C1 segment of cervical spinal cord (tissue), 14 donors: ENCODE results near the gene CACNG4.
"Not testable (repeated sequence)": the region's sequence is repeated elsewhere in the genome, so short reads cannot be mapped to it uniquely, and the experiment has no call there.

ENCODE experiments used
- DNase-seq, 14 donors: peaks; one replicate each; lab custom pipeline; 2025; lab: John Stamatoyannopoulos, UW

Gene CACNG4

GRCh38 chr17:67018471-67019434 lies 54.2 kb downstream of the CACNG4 start:
- DNase-seq: no peak

- no peak for DNase-seq
Measured at GRCh38 chr17:67019809-67020208, 55.3 kb downstream of the CACNG4 start.

DNA sequence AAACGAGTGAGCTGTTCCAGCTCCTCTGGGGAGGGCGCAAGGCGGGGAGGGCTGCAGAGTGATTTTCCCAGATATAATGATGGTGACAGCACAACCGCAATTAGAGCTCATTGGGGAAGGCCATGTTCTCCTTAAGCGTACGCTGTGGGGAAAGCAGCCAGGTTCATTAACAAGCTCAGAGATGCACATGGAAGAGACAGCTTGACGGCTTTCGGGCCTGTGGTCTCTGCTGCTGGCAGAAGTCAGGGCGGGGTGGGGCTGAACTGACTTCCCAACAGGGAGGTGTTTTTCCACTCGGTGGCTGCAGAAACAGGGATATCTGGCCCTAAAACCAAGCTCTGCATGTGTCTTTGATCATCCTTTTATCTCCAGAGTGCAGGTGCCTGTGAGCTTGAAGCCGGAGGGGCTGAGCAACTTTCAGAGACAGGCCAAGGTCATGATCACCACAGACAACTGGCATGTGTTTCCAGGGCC lies 55.8 kb downstream of the CACNG4 start:
- DNase-seq: peak in 1 of 14 donors; percentile 3

GRCh38 chr17:67021196-67021595 lies 56.7 kb downstream of the CACNG4 start:
- DNase-seq: no peak

- no peak for DNase-seq
Measured at GRCh38 chr17:67021743-67022450, 57.4 kb downstream of the CACNG4 start.

- DNase-seq: peak in 6 of 14 donors; percentile 1 to 51 (median 20)
Measured at GRCh38 chr17:67022451-67022810, 57.9 kb downstream of the CACNG4 start.

GRCh38 chr17:67024736-67025135 lies 60.2 kb downstream of the CACNG4 start:
- DNase-seq: no peak

DNA sequence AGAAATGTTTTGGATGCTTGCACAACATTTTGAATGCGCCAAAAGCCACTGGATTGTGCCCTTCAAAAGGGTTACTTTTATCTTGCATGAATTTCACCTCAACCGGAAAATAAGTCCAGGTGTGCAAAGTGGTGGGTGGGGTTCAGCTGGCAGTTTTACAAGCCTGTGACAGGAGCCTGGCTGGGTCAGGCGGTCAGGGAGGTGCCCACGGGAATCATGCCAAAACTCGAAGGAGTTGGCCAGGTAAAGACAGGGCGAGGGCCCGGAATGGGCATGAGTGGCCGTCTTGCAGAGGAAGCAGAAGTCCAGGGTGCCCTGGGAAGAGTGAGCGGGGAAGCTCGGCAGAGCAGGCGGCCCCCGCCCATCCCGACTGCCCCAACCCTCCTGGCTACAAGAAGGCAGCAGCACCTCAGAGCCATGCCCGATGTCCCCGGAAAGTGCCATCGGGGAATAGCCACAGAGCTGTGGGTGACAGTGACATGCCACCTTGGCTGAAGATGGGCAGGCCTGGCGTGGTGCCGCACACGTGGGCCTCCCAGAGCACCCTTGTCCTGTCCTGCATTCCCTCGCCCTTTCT lies 60.8 kb downstream of the CACNG4 start:
- no peak for DNase-seq

GRCh38 chr17:67026341-67026740 lies 61.8 kb downstream of the CACNG4 start:
- DNase-seq: no peak

- DNase-seq: no peak
Measured at GRCh38 chr17:67027031-67027628, 62.6 kb downstream of the CACNG4 start.

DNA sequence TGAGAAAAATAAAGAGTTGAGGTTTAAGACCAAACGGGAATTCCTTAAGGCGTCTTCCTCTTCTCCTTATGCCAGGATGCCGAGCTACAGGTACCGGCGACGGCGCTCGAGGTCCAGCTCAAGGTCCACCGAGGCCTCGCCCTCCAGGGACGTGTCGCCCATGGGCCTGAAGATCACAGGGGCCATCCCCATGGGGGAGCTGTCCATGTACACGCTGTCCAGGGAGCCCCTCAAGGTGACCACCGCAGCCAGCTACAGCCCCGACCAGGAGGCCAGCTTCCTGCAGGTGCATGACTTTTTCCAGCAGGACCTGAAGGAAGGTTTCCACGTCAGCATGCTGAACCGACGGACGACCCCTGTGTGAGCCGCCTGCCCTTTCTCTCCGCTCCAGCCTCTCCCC lies 66.1 kb downstream of the CACNG4 start:
- DNase-seq: no peak

GRCh38 chr17:67032382-67032781 lies 67.9 kb downstream of the CACNG4 start:
- DNase-seq: no peak

- DNase-seq: no peak
Measured at GRCh38 chr17:67032985-67033384, 68.5 kb downstream of the CACNG4 start.

GRCh38 chr17:67033613-67034012 lies 69.1 kb downstream of the CACNG4 start:
- DNase-seq: no peak

GRCh38 chr17:67035131-67036083 lies 70.9 kb downstream of the CACNG4 start:
- no peak for DNase-seq

- no peak for DNase-seq
Measured at GRCh38 chr17:67038861-67039365, 74.4 kb downstream of the CACNG4 start.

DNA sequence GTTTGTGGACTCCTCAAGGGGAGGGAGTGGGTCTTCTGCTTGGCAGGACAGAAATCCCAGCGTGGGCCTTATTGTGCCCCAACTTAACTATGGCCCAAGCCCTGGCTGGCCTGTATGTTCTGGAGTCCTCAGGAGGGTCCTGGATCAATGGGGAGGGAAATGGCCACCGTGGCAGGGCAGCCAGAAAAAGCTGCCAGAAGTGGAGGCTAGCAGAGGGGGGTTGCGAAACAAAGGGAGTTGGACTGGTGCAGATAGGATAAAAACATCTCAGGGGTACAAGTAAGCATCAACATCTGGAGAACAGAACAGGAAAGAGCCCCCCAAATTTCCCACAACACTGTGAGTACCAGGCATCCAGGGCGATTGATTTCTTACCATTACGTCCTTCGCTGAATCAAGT lies 76.1 kb downstream of the CACNG4 start:
- DNase-seq: no peak

- DNase-seq: not testable (repeated sequence)
Measured at GRCh38 chr17:67041119-67041518, 76.6 kb downstream of the CACNG4 start.

GRCh38 chr17:67041531-67041930 lies 77.0 kb downstream of the CACNG4 start:
- DNase-seq: no peak
